ENCODE data around the gene DSCAML1.

DNA sequence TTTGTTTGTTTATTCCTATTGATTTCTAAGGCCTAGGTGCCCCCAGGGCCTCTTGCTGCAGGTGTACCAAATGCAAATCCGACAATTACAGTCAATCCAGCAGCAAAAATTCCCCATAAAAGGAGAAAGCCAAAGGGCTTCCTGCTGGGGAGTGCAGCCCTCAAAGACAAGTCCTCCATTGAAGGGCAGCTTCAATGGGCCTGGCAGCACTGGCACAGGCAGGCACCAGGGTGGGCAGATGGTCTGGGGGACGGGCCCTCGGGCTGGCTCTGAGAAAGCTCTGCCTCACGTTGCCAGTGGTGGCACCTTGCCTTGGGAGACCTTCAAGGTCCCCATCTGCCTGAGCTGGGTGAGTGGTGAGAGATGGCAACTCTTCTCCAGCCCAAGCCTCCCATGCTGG, 128.0 kb downstream of the DSCAML1 start:
- TF ChIP-seq CTCF (IDR thresholded peaks at IDR 0.05): no peak
- TF ChIP-seq POLR2A (IDR thresholded peaks at IDR 0.05): no peak

Measured in uterus (tissue), 2 donors.